Loucy (cell line): ENCODE data around the gene POMT1.
"Not testable (repeated sequence)": the region's sequence is repeated elsewhere in the genome, so short reads cannot be mapped to it uniquely, and the experiment has no call there.

Experiments
- H2AFZ ChIP-seq: fragments of 200-600 bp; sonication (generic); 2 replicates; pipeline ENCODE4 v1.6.0; 2016; ENCODE audit warnings: antibody characterized with exemption, mild to moderate bottlenecking, low read length, moderate library complexity
- H3F3A ChIP-seq: fragments of 200-600 bp; 2 replicates; pipeline ENCODE4 v1.6.0; 2016; ENCODE audit warnings: antibody characterized with exemption, low read depth, mild to moderate bottlenecking
- H3K27me3 ChIP-seq: fragments of 200-600 bp; sonication (generic); 2 replicates; pipeline ENCODE4 v1.6.1; 2014; ENCODE audit warnings: low read length, mild to moderate bottlenecking; ENCODE audit not compliant: insufficient read depth, poor library complexity, severe bottlenecking
- H3K36me3 ChIP-seq: fragments of 200-600 bp; sonication (generic); 2 replicates; pipeline ENCODE4 v1.6.1; 2016; ENCODE audit warnings: low read length; ENCODE audit not compliant: insufficient read depth
- H3K4me1 ChIP-seq: fragments of 200-600 bp; sonication (generic); 2 replicates; pipeline ENCODE4 v1.5.1; 2014; ENCODE audit warnings: low read length, mild to moderate bottlenecking; ENCODE audit not compliant: insufficient read depth, poor library complexity, severe bottlenecking
- H3K4me2 ChIP-seq: fragments of 200-600 bp; sonication (generic); 2 replicates; pipeline ENCODE4 v1.6.0; 2014; ENCODE audit warnings: antibody characterized with exemption, low read length, low read depth, mild to moderate bottlenecking; ENCODE audit not compliant: poor library complexity, severe bottlenecking
- H3K4me3 ChIP-seq: fragments of 200-600 bp; sonication (generic); 2 replicates; pipeline ENCODE4 v1.5.1; 2014; ENCODE audit warnings: low read length, mild to moderate bottlenecking, mixed read lengths; ENCODE audit not compliant: poor library complexity, severe bottlenecking
- H3K79me2 ChIP-seq: fragments of 200-600 bp; sonication (generic); 2 replicates; pipeline ENCODE4 v1.6.1; 2014; ENCODE audit warnings: low read length; ENCODE audit not compliant: insufficient read depth
- H3K9ac ChIP-seq: fragments of 200-600 bp; sonication (generic); 2 replicates; pipeline ENCODE4 v1.6.0; 2014; ENCODE audit warnings: mild to moderate bottlenecking, low read depth, low read length, moderate library complexity; ENCODE audit not compliant: poor library complexity, severe bottlenecking
- H3K9me2 ChIP-seq: fragments of 200-600 bp; sonication (generic); replicated peaks from 2 replicates; pipeline ENCODE4 v1.6.1; 2016; ENCODE audit warnings: low read depth, low read length, mixed read lengths
- H3K9me3 ChIP-seq: fragments of 200-600 bp; sonication (generic); 2 replicates; pipeline ENCODE4 v1.6.1; 2014; ENCODE audit warnings: mild to moderate bottlenecking, antibody characterized with exemption, low read length, low read depth; ENCODE audit not compliant: insufficient read depth
- H4K20me1 ChIP-seq: fragments of 200-600 bp; sonication (generic); 2 replicates; pipeline ENCODE4 v1.6.0; 2014; ENCODE audit warnings: antibody characterized with exemption, low read length, mild to moderate bottlenecking; ENCODE audit not compliant: insufficient read depth, poor library complexity, severe bottlenecking
- EZH2phosphoT487 ChIP-seq: fragments of 200-600 bp; IDR thresholded peaks from 2 replicates; pipeline ENCODE4 v1.6.1; 2018; ENCODE audit warnings: antibody characterized with exemption, mild to moderate bottlenecking, moderate library complexity, borderline replicate concordance
- TF ChIP-seq, protein P1 (sequence below): fragments of 200-600 bp; sonication (generic); conservative IDR thresholded peaks from 2 replicates; pipeline ENCODE4 v1.5.1; 2014; ENCODE audit warnings: mild to moderate bottlenecking, antibody characterized with exemption, low read length

Gene POMT1

DNA sequence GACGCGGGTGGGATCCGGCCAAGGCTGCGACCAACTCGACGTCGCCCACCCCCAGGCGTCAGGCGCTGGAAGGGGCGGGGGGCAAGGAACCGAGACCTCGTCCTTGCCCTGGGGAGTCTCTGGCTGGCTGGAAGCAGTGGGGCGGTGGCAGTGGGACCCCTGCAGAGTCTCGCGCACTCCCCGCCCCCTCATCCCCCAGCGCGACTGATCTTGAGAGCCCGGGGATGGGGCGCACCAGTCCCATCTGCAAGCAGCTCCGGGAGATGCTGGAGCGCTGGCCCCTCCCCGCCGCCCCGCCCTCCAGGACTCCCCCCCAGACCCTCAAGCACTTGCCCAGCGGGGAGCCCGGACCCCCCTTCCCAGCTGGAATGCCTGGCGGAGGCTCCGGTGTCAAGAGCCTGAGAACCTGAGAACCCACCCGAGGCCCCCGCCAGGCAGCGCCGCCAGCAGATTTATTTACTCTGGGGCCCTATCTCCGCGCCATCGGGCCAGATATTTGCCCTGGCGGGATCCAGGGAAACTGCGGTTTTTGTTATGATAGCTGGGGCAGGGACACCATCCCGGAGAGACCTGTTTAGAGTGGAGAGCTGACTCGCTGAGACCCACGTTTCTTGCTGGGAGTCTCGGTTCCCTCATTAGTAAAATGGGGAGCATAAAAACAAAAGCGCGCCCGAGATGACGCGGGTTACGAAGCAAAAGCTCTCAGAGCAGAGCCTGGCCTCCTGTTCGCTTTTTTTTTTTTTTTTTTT is 43.8 kb downstream of the POMT1 start:
- no peak overlapping the region for H3K4me3 ChIP-seq
- H3K4me1 ChIP-seq, result no peaks in the 10 kb centered on the region
- peaks cover 7% of the 10 kb centered on the region; the same call in 1 of the 2 replicates for H3K9me3 ChIP-seq
- no peaks in the 10 kb centered on the region for H3K79me2 ChIP-seq
- H3F3A ChIP-seq, result no peaks in the 10 kb centered on the region
- H3K9ac ChIP-seq, result no peak overlapping the region
- no peaks in the 10 kb centered on the region for H3K9me2 ChIP-seq
- no peak overlapping the region for H2AFZ ChIP-seq
- TF ChIP-seq, protein P1, sequence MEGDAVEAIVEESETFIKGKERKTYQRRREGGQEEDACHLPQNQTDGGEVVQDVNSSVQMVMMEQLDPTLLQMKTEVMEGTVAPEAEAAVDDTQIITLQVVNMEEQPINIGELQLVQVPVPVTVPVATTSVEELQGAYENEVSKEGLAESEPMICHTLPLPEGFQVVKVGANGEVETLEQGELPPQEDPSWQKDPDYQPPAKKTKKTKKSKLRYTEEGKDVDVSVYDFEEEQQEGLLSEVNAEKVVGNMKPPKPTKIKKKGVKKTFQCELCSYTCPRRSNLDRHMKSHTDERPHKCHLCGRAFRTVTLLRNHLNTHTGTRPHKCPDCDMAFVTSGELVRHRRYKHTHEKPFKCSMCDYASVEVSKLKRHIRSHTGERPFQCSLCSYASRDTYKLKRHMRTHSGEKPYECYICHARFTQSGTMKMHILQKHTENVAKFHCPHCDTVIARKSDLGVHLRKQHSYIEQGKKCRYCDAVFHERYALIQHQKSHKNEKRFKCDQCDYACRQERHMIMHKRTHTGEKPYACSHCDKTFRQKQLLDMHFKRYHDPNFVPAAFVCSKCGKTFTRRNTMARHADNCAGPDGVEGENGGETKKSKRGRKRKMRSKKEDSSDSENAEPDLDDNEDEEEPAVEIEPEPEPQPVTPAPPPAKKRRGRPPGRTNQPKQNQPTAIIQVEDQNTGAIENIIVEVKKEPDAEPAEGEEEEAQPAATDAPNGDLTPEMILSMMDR, result no peak
- TF ChIP-seq EZH2phosphoT487, result no peak
- no peaks in the 10 kb centered on the region for H3K27me3 ChIP-seq
- no peaks in the 10 kb centered on the region for H4K20me1 ChIP-seq
- H3K36me3 ChIP-seq, result no peaks in the 10 kb centered on the region
- H3K4me2 ChIP-seq, result no peak overlapping the region

DNA sequence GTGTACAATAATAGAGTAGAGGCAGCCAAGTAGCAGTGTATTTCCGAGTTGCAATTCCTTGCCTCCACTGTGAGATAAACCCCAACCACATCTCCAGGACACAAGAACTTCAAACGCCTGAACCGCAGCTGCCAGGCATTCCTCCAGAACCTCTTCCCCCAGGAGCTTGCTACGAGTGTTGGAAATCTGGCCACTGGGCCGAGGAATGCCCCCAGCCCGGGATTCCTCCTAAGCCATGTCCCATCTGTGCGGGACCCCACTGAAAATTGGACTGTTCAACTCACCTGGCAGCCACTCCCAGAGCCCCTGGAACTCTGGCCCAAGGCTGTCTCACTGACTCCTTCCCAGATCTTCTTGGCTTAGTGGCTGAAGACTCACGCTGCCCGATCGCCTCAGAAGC is 46.5 kb downstream of the POMT1 start:
- H3K4me3 ChIP-seq, result not testable (repeated sequence)

DNA sequence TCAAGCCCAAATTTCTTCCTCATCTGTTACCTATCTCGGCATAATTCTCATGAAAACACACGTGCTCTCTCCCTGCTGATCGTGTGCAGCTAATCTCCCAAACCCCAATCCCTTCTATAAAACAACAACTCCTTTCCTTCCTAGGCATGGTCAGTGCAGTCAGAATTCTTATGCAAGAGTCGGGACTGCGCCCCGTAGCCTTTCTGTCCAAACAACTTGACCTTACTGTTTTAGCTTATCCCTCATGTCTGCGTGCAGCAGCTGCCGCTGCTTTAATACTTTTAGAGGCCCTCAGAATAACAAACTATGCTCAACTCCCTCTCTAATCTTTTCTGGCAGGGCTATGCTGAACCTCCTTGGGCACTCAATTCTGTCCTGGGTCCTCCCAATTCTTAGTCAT is 47.7 kb downstream of the POMT1 start:
- not testable (repeated sequence) for H3K27me3 ChIP-seq, H4K20me1 ChIP-seq, H3K4me3 ChIP-seq, H3K4me2 ChIP-seq, H3K36me3 ChIP-seq, H3F3A ChIP-seq, H3K9me3 ChIP-seq, H3K79me2 ChIP-seq, H3K9ac ChIP-seq, H3K4me1 ChIP-seq, H2AFZ ChIP-seq, H3K9me2 ChIP-seq

More for the DNA sequence above, 46.5 kb downstream of the POMT1 start:
- not testable (repeated sequence) for H3K36me3 ChIP-seq, H3K79me2 ChIP-seq, H3K4me2 ChIP-seq, H3K4me1 ChIP-seq, H4K20me1 ChIP-seq, H2AFZ ChIP-seq, H3K9me3 ChIP-seq, H3K27me3 ChIP-seq, H3F3A ChIP-seq, H3K9me2 ChIP-seq, H3K9ac ChIP-seq

DNA sequence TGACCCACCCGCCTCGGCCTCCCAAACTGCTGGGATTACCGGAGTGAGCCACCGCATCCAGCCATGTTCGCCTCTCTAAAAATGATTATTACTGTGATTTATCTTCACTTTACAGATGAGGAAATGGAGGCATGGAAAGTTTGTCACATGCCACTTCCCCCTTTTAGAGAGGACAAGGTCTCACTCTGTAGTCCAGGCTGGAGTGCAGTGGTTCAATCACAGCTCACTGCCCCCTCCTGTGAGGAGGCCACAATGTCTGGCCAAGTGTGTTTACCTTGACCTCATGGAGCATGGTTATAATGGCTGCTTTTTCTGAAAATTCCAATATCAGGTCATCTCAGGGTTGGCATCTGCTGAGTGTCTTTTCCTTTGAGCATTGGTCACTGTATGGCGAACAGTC is 49.3 kb downstream of the POMT1 start:
- Histone ChIP-seq H3K79me2 (no peaks in the 10 kb centered on the region), H3K9me2 (no peaks in the 10 kb centered on the region), H3K36me3 (no peaks in the 10 kb centered on the region), H3K4me2 (no peak overlapping the region), H2AFZ (no peak overlapping the region), H3F3A (no peaks in the 10 kb centered on the region), H3K27me3 (no peaks in the 10 kb centered on the region), H4K20me1 (no peaks in the 10 kb centered on the region), H3K4me3 (no peak overlapping the region), H3K4me1 (no peaks in the 10 kb centered on the region), H3K9me3 (no peaks in the 10 kb centered on the region), H3K9ac (no peak overlapping the region)
- no peak for TF ChIP-seq EZH2phosphoT487
- TF ChIP-seq, protein P1, result no peak
